Immature natural killer cell (primary cell): ENCODE data around the gene RFX3. TPM values are rescaled to one million over a fixed set of nuclear protein-coding genes. Genes with fewer than 3 reads are reported as not detected.

Experiments used
- DNase-seq, 3 donors: peaks; one replicate each; pipeline ENCODE4 v3.0.0; 2022; ENCODE audit warnings: mixed read lengths in 1 of 3
- H3K27ac Mint-ChIP-seq, 6 donors: one replicate each; pipeline ENCODE4 v1.8.0; 2020; ENCODE audit warnings: mixed read lengths in 6 of 6, mild to moderate bottlenecking in 5 of 6, inconsistent platforms in 4 of 6, moderate library complexity in 3 of 6
- H3K27me3 Mint-ChIP-seq, 3 donors: one replicate each; pipeline ENCODE4 v1.8.0; 2020 to 2021; ENCODE audit warnings: low read depth in 3 of 3, mild to moderate bottlenecking in 3 of 3, mixed read lengths in 3 of 3, moderate library complexity in 3 of 3, inconsistent platforms in 1 of 3
- H3K36me3 Mint-ChIP-seq, 3 donors: one replicate each; pipeline ENCODE4 v1.8.0; 2020; ENCODE audit warnings: mixed read lengths in 3 of 3, inconsistent platforms in 2 of 3, mild to moderate bottlenecking in 2 of 3
- H3K4me1 Mint-ChIP-seq, 2 donors: one replicate each; pipeline ENCODE4 v1.8.0; 2020; ENCODE audit warnings: inconsistent platforms in 2 of 2, mild to moderate bottlenecking in 2 of 2, mixed read lengths in 2 of 2, moderate library complexity in 1 of 2
- H3K4me3 Mint-ChIP-seq, 5 donors: one replicate each; pipeline ENCODE4 v1.8.0; 2020; ENCODE audit warnings: mild to moderate bottlenecking in 5 of 5, mixed read lengths in 5 of 5, inconsistent platforms in 3 of 5, moderate library complexity in 3 of 5
- H3K9me3 Mint-ChIP-seq, 6 donors: one replicate each; pipeline ENCODE4 v1.8.0; 2020; ENCODE audit warnings: mild to moderate bottlenecking in 6 of 6, mixed read lengths in 6 of 6, inconsistent platforms in 4 of 6, moderate library complexity in 3 of 6
- polyA plus RNA-seq, 3 donors: library from polyadenylated mRNA; unstranded; fragments of 300-500 nt; fragmentation: Illumina TruSeq; gene quantifications; one replicate each; pipeline ENCODE4 v1.2.3, GENCODE V29; 2021

The RFX3 gene
- polyA plus RNA-seq, 3 donors from 2014 or later = 4.5 to 6.5 (median 4.5) TPM

DNA sequence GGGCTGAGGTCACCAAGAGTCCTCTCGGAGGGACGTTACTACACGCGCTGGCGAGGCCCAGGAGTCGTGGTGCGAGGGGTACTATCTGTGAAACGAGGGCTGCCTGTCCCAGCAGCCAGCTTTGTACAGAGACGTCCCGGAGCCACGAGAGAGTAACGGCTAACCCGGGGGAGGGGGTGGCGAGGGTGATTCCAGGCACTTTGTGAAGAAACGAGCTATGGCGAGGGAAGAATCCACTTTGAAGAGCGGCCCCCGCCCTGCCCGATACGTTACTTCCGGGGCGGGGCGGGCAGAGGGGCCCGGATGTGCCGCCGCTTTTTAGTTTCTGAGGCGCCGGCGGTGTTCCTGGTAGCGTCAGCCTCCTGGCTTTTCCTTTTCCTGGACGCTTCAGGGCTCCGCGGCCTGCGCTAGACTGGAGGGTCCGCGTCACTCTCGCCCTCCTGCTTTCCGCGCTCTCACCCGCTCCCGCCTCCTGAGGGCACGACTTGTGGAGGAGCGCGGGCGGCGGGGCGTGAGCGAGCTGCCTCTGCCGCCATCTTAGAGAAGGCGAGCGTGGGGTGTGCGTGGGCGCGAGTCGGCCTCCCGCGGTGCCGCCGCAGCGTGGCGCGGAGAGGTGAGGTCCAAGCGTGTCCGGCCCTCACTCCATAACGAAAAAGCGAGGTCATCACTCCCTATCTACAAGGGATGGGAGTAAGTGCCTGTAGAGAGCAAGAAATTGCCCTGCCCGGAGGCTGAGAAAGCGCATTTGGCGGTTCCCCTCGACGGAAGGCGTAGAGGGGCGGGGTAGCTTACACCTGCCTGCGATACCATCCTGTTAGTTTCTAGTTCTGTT is 580 bp upstream of the RFX3 start:
- Mint-ChIP-seq H3K27ac (peak overlapping the region; percentile 94 to 99 (median 98)), H3K36me3 (peaks cover 0 to 11% (median 4%) of the 10 kb centered on the region in 3 donors), H3K27me3 (peaks cover 26 to 38% (median 36%) of the 10 kb centered on the region in 3 donors), H3K9me3 (peaks cover 0 to 2% (median 0%) of the 10 kb centered on the region in 6 donors), H3K4me1 (peaks cover 52 to 74% of the 10 kb centered on the region in 2 donors), H3K4me3 (peak overlapping the region; percentile 88 to 97 (median 91))
- peak; percentile 89 to 91 (median 91) for DNase-seq

DNA sequence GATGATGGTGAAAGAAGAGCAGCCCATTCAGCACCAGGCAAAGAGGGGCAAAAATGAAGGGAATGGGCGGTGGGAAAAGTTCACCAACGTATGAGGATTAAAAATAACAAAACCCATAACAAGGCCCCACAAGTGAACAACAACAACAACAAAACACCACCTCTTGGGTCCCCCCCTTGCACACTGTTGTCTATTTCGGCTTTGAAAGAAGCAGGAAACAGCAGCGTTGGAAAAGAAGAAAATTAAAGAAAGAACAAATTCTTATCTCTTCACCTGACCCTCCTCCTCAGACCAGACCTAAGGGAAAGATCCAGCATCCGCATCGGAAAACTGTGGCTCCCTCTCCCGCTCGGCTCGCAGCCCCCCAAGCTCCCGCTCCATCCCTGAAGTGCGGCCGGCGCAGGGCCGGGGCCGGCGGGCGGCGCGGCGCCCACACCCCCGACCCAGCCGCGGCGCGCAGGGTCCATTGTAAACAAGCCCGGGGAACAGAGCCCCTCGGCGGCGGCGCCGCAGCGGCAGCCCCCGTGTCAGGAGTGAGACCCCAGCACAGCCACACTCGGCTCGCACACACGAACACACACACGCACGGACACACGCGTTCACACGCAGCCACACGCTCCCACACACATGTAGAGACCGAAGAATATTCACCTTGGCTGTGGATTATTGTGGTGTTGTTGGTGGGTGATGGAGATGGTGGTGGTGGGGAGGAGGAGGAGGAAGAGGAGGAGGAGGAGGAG is 535 bp downstream of the RFX3 start:
- H3K4me3 Mint-ChIP-seq = peak overlapping the region; percentile 88 to 97 (median 91)
- peaks cover 26 to 38% (median 36%) of the 10 kb centered on the region in 3 donors for H3K27me3 Mint-ChIP-seq
- peaks cover 51 to 68% of the 10 kb centered on the region in 2 donors for H3K4me1 Mint-ChIP-seq
- peaks cover 0 to 6% (median 4%) of the 10 kb centered on the region in 3 donors for H3K36me3 Mint-ChIP-seq
- peaks cover 0 to 2% (median 0%) of the 10 kb centered on the region in 6 donors for H3K9me3 Mint-ChIP-seq
- DNase-seq = no peak
- peak overlapping the region; percentile 94 to 99 (median 98) for H3K27ac Mint-ChIP-seq

DNA sequence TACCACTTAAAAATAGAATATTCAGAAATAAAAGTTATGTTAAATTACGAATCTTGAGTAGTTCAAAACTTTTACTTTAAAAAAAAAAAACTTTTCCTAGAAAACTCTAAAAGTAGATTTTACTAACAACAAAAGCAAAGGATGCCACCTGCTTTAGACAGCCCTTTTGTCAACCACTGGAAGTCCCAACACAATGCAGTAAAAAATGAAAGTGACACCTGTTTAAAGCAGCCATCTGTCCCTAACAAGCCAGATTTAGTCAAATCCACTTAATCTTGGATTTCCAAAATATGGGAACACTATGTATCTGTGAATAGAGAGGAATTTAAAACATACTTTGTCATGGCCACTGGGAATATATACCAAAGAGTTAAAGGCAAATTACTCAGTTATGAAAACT is 3.8 kb downstream of the RFX3 start:
- H3K36me3 Mint-ChIP-seq = no peaks in the 10 kb centered on the region
- H3K27me3 Mint-ChIP-seq = peaks cover 24 to 28% (median 25%) of the 10 kb centered on the region in 3 donors
- H3K9me3 Mint-ChIP-seq = peaks cover 0 to 2% (median 0%) of the 10 kb centered on the region in 6 donors
- DNase-seq = peak in 1 of 3 donors; percentile 12
- no peak overlapping the region for H3K27ac Mint-ChIP-seq
- peaks cover 20 to 37% of the 10 kb centered on the region in 2 donors for H3K4me1 Mint-ChIP-seq
- H3K4me3 Mint-ChIP-seq = no peak overlapping the region

DNA sequence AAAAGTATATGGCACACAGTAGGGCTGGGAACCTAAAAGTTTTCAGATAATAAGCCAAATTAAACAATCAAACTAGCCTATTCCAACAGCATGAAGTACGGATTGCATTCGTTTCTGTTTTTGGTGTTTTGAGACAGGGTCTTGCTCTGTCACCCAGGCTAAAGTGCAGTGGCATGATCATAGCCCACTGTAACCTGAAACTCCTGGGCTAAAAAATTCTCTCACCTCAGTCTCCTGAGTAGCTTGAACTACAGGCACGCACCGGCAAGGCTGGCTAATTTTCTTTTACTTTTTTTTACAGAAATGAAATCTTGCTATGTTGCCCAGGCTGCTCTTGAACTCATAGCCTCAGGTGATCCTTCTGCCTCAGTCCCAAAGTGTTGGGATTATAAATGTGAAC is 5.2 kb downstream of the RFX3 start:
- peaks cover 14 to 34% of the 10 kb centered on the region in 2 donors for H3K4me1 Mint-ChIP-seq

DNA sequence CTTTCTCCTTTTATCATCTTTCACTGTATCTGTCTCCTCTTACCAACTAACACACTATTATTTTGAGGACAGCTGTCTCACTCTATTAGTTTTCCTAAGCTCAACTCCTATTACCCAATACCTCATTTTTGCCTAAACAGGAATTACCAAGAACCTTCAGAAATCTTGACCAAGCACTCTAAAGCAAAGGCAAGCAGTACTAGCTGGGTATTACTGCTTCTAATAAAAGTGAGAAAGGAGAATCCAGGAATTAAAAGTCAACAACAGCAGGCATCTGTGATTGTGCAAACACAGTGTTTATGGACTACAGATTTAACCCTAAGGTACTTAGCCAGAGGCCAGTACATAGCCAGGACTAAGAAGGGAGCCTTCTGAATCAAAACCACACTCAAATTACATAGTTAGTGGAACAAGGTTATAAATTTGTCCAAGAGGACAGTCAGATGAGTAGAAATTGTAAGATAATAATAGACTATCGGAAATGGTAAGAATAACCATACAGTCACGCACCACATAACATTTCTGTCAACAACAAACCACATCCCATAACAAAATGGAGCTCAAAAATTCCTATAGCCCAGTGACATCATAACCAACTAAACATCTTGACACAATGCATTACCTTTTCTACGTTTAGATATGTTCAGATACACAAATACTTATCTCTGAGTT is 8.3 kb downstream of the RFX3 start:
- Mint-ChIP-seq H3K4me3 (no peak overlapping the region), H3K27ac (no peak overlapping the region), H3K4me1 (peaks cover 2 to 8% of the 10 kb centered on the region in 2 donors)

More for the DNA sequence above, 5.2 kb downstream of the RFX3 start:
- peaks cover 11 to 14% (median 11%) of the 10 kb centered on the region in 3 donors for H3K27me3 Mint-ChIP-seq
- peak overlapping the region in 1 of 6 donors; percentile 3 for H3K27ac Mint-ChIP-seq
- DNase-seq = no peak
- no peaks in the 10 kb centered on the region for H3K9me3 Mint-ChIP-seq
- no peak overlapping the region for H3K4me3 Mint-ChIP-seq
- H3K36me3 Mint-ChIP-seq = no peaks in the 10 kb centered on the region

DNA sequence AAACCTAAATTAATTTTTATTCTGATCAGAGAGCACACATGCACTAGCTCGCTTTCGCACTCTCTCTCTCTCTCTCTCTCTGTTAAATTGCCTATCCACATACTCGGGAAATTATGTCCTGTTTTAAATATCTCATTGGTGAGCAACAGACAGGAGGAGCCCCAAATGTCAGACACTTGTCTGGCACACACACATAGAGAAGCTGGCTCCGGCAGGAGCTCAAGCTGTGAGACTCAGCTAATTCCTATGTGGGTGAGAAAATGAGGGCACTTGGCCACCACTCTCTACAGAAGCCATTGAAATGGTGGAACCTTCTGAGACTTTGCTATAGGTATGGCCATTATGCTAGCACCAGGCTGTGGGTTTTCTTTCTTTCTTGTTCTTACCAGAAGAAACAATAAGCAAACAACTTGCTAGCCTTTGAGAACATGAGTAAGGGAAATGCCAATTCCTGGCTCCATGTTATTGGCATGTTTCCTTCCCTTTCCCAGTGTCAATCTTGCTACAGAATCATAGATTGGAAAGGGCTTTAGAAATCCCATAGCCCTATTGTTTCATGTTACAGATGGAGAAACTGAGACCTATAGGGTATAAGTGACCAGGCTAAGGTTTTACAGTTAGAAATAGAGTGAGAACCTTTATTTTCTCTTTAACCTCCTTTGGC is 9.0 kb downstream of the RFX3 start:
- Mint-ChIP-seq H3K27me3 (no peaks in the 10 kb centered on the region), H3K9me3 (no peaks in the 10 kb centered on the region), H3K27ac (no peak overlapping the region), H3K36me3 (no peaks in the 10 kb centered on the region), H3K4me3 (no peak overlapping the region), H3K4me1 (peaks cover 0 to 1% of the 10 kb centered on the region in 2 donors)
- no peak for DNase-seq

More for the DNA sequence above, 8.3 kb downstream of the RFX3 start:
- Mint-ChIP-seq H3K27me3 (no peaks in the 10 kb centered on the region), H3K9me3 (no peaks in the 10 kb centered on the region), H3K36me3 (no peaks in the 10 kb centered on the region)
- DNase-seq = no peak

DNA sequence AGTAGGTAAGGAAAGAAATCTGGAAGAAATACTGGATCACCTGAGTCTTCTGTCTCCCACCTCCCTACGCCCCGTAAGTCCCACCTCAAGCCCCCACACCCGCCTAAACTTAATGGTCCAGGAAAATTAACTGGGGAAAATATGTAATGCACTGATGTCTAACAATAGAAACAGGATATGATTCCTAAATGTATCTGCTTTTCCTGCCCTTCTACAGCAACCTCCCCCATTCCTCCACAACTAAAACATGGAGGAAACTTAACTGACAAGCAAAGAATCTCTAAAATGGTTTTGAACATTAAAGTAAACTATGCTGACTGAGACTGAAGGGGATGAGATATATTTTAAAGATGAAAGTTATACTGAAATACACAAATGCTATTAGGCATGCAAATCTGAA is 10.4 kb downstream of the RFX3 start:
- Mint-ChIP-seq H3K4me3 (no peak overlapping the region), H3K27ac (no peak overlapping the region), H3K9me3 (no peaks in the 10 kb centered on the region), H3K27me3 (no peaks in the 10 kb centered on the region), H3K36me3 (no peaks in the 10 kb centered on the region), H3K4me1 (peaks cover 2 to 6% of the 10 kb centered on the region in 2 donors)
- no peak for DNase-seq

DNA sequence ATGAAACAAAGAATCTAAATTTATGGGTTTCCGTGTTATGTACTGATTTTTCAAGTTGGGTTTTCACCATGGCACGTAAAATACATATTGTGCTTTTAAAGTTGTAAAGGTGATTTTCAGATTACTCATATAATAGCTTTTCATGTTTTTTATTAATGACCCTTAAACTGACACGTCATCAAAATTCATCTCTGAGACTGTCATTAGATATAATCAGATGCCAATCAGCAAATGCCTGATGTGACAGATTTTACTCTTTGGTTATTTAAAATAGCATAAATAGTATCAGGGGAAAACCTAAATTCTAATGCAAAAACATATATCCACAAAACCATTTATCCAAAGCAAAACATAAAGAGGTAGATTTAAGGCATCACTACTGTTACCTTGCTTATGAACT is 11.0 kb downstream of the RFX3 start:
- Mint-ChIP-seq H3K4me3 (no peak overlapping the region), H3K9me3 (no peaks in the 10 kb centered on the region), H3K36me3 (no peaks in the 10 kb centered on the region), H3K27ac (no peak overlapping the region), H3K4me1 (peaks cover 5 to 6% of the 10 kb centered on the region in 2 donors), H3K27me3 (no peaks in the 10 kb centered on the region)
- no peak for DNase-seq

DNA sequence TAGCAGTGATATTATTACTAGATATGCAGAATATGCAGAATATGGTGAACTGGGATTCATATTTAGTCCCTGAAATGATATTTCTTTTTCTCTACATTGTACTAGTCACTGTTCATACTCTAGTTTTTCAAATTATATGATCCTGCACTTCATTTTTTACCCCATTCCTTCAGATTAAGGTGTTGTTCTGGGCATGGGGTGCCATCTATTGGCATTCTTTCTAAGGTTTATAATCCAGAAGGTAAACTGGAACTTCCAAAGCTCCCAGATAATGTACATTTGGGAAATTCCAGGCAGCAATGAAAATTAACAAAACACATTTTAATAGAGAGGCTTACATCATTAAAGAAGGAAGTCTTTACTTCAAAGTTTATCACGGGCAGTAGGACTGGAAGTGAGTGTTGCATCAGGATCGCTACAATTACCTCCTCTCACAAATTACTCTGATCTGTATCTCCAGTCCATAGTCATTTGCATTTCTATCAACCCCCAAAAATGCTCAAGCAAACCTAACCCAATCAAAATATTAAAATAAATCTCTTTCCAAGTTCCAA is 12.5 kb downstream of the RFX3 start:
- Mint-ChIP-seq H3K36me3 (no peaks in the 10 kb centered on the region), H3K9me3 (no peaks in the 10 kb centered on the region), H3K4me1 (peaks cover 11 to 14% of the 10 kb centered on the region in 2 donors), H3K4me3 (no peak overlapping the region), H3K27ac (no peak overlapping the region), H3K27me3 (no peaks in the 10 kb centered on the region)
- DNase-seq = no peak

DNA sequence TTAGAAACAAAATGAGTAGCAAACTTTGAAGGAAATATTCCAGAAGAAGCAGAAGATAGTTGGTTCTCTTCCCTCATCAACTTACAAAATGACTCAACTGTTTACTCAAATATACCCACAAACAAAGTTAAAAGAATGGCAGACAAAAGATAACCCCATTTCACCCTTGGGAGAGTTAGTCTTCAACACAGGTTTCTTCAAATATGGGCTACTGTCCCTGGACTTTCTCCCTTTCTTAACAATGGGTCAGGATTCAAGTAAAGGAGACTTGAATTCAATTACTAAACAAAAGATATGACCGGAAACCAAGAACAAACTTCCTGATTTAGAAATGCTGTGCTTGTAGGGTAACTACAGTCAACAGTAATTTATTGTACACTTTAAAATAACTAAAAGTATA is 14.2 kb downstream of the RFX3 start:
- Mint-ChIP-seq H3K9me3 (no peaks in the 10 kb centered on the region), H3K27ac (peak overlapping the region in 1 of 6 donors; percentile 3)

DNA sequence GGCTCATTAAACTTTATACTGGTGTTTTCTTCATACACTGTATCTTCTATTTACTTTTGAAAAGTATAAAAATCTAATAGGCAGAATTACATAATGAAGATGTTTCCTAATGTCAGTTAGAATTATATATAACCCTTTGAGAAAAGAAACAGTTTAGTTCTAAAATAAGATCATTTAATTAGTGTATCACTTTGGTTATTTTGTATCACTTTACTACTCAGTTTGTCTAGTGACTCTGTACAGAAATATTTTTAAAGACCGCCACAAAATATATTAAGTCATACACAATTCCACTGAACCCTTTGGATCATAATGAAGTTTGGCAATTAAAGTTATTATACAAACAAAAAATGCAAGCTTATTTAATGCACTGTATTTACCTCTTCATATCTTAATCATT is 15.0 kb downstream of the RFX3 start:
- Mint-ChIP-seq H3K4me1 (peaks cover 14 to 31% of the 10 kb centered on the region in 2 donors), H3K9me3 (no peaks in the 10 kb centered on the region), H3K36me3 (no peaks in the 10 kb centered on the region), H3K4me3 (no peak overlapping the region), H3K27ac (no peak overlapping the region), H3K27me3 (no peaks in the 10 kb centered on the region)
- no peak for DNase-seq

More for the DNA sequence above, 14.2 kb downstream of the RFX3 start:
- Mint-ChIP-seq H3K27me3 (no peaks in the 10 kb centered on the region), H3K36me3 (no peaks in the 10 kb centered on the region), H3K4me3 (no peak overlapping the region), H3K4me1 (peaks cover 14 to 31% of the 10 kb centered on the region in 2 donors)
- no peak for DNase-seq

DNA sequence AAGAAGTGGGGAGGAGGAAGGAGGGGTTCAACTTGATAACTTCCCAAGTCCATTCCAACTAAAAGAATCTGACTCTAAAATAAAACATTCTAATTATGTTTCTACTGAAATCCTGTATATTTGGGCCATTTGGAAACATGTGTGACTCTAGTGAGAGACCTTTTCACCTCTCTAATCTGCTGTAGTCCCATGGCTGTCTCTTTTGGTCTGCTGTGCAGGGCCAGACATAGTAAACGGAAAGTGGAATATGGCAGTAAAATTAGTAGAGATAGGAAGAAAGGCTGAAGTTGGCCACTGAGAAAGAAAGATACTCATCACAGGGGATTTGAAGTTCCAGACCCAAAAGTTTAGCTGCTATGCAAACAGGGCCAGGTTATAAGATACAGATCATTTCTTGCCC is 15.9 kb downstream of the RFX3 start:
- H3K27me3 Mint-ChIP-seq = peaks cover 0 to 1% (median 0%) of the 10 kb centered on the region in 3 donors
- no peak for DNase-seq
- no peaks in the 10 kb centered on the region for H3K9me3 Mint-ChIP-seq
- H3K4me1 Mint-ChIP-seq = peaks cover 14 to 31% of the 10 kb centered on the region in 2 donors
- H3K36me3 Mint-ChIP-seq = no peaks in the 10 kb centered on the region
- no peak overlapping the region for H3K4me3 Mint-ChIP-seq
- peak overlapping the region in 1 of 6 donors; percentile 18 for H3K27ac Mint-ChIP-seq
